Muscle layer of colon (tissue), 2 donors: ENCODE results near the gene NUP160.
"Not testable (repeated sequence)": the region's sequence is repeated elsewhere in the genome, so short reads cannot be mapped to it uniquely, and the experiment has no call there.

ENCODE experiments used
- H3K27ac ChIP-seq: one replicate; pipeline ENCODE4 v1.7.0; 2013; ENCODE audit warnings: low read depth, mild to moderate bottlenecking, low read length, moderate library complexity
- H3K27me3 ChIP-seq, 2 donors: one replicate each; pipeline ENCODE4 v1.7.0; 2013; ENCODE audit warnings: low read length in 2 of 2, mild to moderate bottlenecking in 2 of 2; ENCODE audit not compliant: insufficient read depth in 2 of 2, control insufficient read depth in 1 of 2
- H3K36me3 ChIP-seq: one replicate; pipeline ENCODE4 v1.7.0; 2013; ENCODE audit warnings: mild to moderate bottlenecking, low read length; ENCODE audit not compliant: insufficient read depth
- H3K4me1 ChIP-seq: one replicate; pipeline ENCODE4 v1.7.0; 2013; ENCODE audit warnings: mild to moderate bottlenecking, low read length; ENCODE audit not compliant: insufficient read depth
- H3K4me3 ChIP-seq, 2 donors: one replicate each; pipeline ENCODE4 v1.7.0; 2013; ENCODE audit warnings: low read length in 2 of 2, low read depth in 1 of 2, mild to moderate bottlenecking in 1 of 2, moderate library complexity in 1 of 2
- H3K9ac ChIP-seq: one replicate; pipeline ENCODE4 v1.7.0; 2013; ENCODE audit warnings: low read length
- H3K9me3 ChIP-seq: one replicate; pipeline ENCODE4 v1.7.0; 2013; ENCODE audit warnings: mild to moderate bottlenecking, low read length
- donor health status: abdominal sarcoma.
- donor health status: Adenocarcinoma of cecum.

Gene NUP160

DNA sequence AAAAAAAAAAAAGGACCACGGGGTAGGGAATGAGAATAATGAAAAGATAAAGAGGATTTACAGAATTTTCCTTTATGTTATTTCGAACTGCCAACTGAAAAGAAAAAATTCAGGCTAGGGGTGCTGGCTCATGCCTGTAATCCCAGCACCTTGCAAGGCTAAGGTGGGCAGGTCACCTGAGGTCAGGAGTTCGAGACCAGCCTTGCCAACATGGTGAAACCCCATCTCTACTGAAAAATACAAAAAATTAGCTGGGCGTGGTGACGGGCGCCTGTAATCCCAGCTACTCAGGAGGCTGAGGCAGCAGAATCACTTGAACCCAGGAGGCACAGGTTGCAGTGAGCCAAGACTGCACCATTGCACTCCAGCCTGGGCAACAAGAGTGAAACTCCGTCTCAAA lies 105.7 kb downstream of the NUP160 start:
- H3K4me3 ChIP-seq, H3K9ac ChIP-seq, H3K27ac ChIP-seq, H3K4me1 ChIP-seq, H3K9me3 ChIP-seq, H3K27me3 ChIP-seq: not testable (repeated sequence)
- H3K36me3 ChIP-seq, result peaks cover 67% of the 10 kb centered on the region

DNA sequence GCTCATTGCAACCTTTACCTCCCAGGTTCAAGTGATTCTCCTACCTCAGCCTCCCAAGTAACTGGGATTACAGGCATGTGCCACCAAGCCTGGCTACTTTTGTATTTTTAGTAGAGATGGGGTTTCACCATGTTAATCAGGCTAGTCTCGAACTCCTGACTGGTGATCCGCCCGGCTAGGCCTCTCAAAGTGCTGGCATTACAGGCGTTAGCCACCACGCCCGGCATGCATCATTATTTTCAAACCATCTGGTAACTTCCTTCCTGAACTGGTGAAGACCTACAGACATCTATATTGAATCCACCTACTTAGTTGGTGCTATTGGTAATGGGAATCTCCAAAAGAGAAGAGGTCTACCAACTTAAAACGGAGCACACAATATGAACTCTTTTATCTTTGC lies 110.3 kb downstream of the NUP160 start:
- not testable (repeated sequence) for H3K4me1 ChIP-seq, H3K4me3 ChIP-seq, H3K27me3 ChIP-seq, H3K27ac ChIP-seq, H3K9me3 ChIP-seq, H3K9ac ChIP-seq
- peaks cover 58% of the 10 kb centered on the region for H3K36me3 ChIP-seq

DNA sequence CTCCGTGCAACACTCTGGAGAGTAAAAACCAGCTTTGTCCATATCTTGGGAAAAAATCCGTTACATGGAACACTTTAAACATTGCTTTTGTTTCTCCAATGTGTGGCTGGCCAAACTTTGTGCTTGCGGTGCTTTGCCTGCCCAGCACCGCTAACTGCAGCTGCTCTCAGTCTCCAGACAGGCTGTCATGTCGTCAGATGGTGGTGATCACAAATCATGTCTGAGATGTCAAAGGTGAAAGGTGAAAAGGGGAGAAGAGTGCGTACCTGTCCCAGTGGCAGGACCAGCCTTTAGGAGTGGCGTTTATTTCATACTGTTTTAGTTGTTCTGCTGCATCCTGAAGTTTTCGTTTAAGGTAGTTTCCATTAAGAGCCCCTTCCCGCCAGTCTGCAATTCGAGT lies 115.9 kb downstream of the NUP160 start:
- H3K9ac ChIP-seq, result no peak overlapping the region
- H3K4me1 ChIP-seq, result no peaks in the 10 kb centered on the region
- H3K36me3 ChIP-seq, result peaks cover 88% of the 10 kb centered on the region
- no peaks in the 10 kb centered on the region for H3K27me3 ChIP-seq
- H3K9me3 ChIP-seq, result no peaks in the 10 kb centered on the region
- H3K27ac ChIP-seq, result no peak overlapping the region
- H3K4me3 ChIP-seq, result no peak overlapping the region

DNA sequence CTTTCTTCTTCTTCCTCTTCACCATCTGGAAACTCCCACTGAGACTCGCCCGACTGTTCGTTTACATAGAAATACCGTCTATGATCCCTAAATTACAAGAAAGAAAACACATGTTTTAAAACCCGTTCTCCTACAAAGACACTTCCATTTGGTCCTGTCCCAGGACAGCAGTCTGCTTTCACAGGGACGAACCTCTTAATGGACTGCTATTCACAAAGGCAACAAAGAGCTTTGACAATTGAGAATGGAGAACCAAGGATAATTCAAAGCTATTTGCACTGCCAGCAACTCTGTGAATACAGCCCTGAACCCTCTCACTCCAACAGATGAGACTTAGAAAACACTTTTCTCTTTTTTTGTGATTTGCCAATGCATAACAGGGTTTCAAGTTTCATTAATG lies 116.7 kb downstream of the NUP160 start:
- H3K36me3 ChIP-seq, result peaks cover 85% of the 10 kb centered on the region
- H3K27me3 ChIP-seq, result no peaks in the 10 kb centered on the region

More for the DNA sequence above, 116.7 kb downstream of the NUP160 start:
- Histone ChIP-seq H3K9ac (no peak overlapping the region), H3K4me1 (no peaks in the 10 kb centered on the region), H3K4me3 (no peak overlapping the region), H3K27ac (no peak overlapping the region), H3K9me3 (no peaks in the 10 kb centered on the region)
